Tibial nerve (tissue), 3 donors: Measurements from ENCODE around the gene TFDP2.

ENCODE experiments used
- POLR2A ChIP-seq, 2 donors: fragments of 450-650 bp; IDR thresholded peaks; one replicate each; pipeline ENCODE4 v1.6.1; 2017; ENCODE audit warnings: antibody characterized with exemption in 2 of 2, mild to moderate bottlenecking in 2 of 2, moderate library complexity in 2 of 2
- TF ChIP-seq, protein P1 (sequence below), 5 experiments: fragments of 200-600 bp in 3 of 5; fragments of 450-650 bp in 2 of 5; sonication (generic) in 3 of 5; IDR thresholded peaks; one replicate each; pipeline ENCODE4 v1.5.1; 2016 to 2019; ENCODE audit warnings: antibody characterized with exemption in 5 of 5, mild to moderate bottlenecking in 3 of 5, moderate library complexity in 2 of 5

GRCh38 chr3:141926929-141927328 is 222.4 kb downstream of the TFDP2 start:
- TF ChIP-seq, protein P1, sequence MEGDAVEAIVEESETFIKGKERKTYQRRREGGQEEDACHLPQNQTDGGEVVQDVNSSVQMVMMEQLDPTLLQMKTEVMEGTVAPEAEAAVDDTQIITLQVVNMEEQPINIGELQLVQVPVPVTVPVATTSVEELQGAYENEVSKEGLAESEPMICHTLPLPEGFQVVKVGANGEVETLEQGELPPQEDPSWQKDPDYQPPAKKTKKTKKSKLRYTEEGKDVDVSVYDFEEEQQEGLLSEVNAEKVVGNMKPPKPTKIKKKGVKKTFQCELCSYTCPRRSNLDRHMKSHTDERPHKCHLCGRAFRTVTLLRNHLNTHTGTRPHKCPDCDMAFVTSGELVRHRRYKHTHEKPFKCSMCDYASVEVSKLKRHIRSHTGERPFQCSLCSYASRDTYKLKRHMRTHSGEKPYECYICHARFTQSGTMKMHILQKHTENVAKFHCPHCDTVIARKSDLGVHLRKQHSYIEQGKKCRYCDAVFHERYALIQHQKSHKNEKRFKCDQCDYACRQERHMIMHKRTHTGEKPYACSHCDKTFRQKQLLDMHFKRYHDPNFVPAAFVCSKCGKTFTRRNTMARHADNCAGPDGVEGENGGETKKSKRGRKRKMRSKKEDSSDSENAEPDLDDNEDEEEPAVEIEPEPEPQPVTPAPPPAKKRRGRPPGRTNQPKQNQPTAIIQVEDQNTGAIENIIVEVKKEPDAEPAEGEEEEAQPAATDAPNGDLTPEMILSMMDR (IDR thresholded peaks at IDR 0.05), result no peak
- no peak for TF ChIP-seq POLR2A (IDR thresholded peaks at IDR 0.05)
